Breast epithelium (tissue), 4 donors: ENCODE measurements around the gene MAPKAP1. TPM values are rescaled to one million over a fixed set of nuclear protein-coding genes. Genes with fewer than 3 reads are reported as not detected.

ENCODE experiments used
- DNase-seq, 2 donors: peaks; one replicate each; pipeline ENCODE4 v3.0.0-alpha.2; 2019; ENCODE audit warnings: low spot score in 2 of 2
- H3K27ac ChIP-seq, 2 donors: fragments of 200-600 bp; sonication (generic) in 1 of 2; one replicate each; pipeline ENCODE4 v1.5.1; 2016 to 2019; ENCODE audit warnings: mild to moderate bottlenecking in 1 of 2
- H3K27me3 ChIP-seq, 2 donors: fragments of 200-600 bp; sonication (generic) in 1 of 2; one replicate each; pipeline versions ENCODE4 v1.5.1 to v1.6.0; 2017 to 2019; ENCODE audit warnings: control low read depth in 1 of 2, mild to moderate bottlenecking in 1 of 2
- H3K36me3 ChIP-seq: fragments of 200-600 bp; one replicate; pipeline ENCODE4 v1.5.1; 2019
- H3K4me1 ChIP-seq, 2 donors: fragments of 200-600 bp; sonication (generic); one replicate each; pipeline ENCODE4 v1.5.1; 2016 to 2019; ENCODE audit warnings: control low read depth in 1 of 2
- H3K4me3 ChIP-seq, 3 donors: fragments of 200-600 bp; sonication (generic); 1 replicate in 2 of 3; 2 replicates in 1 of 3; pipeline ENCODE4 v1.5.1; 2016 to 2019; ENCODE audit warnings: mild to moderate bottlenecking in 3 of 3, moderate library complexity in 2 of 3
- H3K9me3 ChIP-seq, 2 donors: fragments of 200-600 bp; sonication (generic) in 1 of 2; one replicate each; pipeline ENCODE4 v1.5.1; 2016 to 2019; ENCODE audit warnings: control low read depth in 1 of 2
- CTCF ChIP-seq, 3 donors: fragments of 450-650 bp; IDR thresholded peaks; one replicate each; pipeline ENCODE4 v1.5.1; 2016 to 2017; ENCODE audit warnings: antibody characterized with exemption in 3 of 3, mild to moderate bottlenecking in 3 of 3, moderate library complexity in 3 of 3
- POLR2A ChIP-seq: fragments of 450-650 bp; IDR thresholded peaks from one replicate; pipeline ENCODE4 v1.6.1; 2016; ENCODE audit warnings: antibody characterized with exemption, mild to moderate bottlenecking, moderate library complexity
- POLR2AphosphoS5 ChIP-seq, 3 donors: sonication (generic); formaldehyde crosslinking; IDR thresholded peaks; one replicate each; pipeline ENCODE4 v1.6.1; 2017; ENCODE audit warnings: antibody characterized with exemption in 3 of 3
- intact Hi-C: fragments of 100-400 bp; cut with DNase I; formaldehyde crosslinking; loops from one replicate; pipeline ENCODE4 v1.15.1; 2023; ENCODE audit warnings: low total_unique reads
- total RNA-seq, 3 donors: library from RNA; depleted of rRNA; stranded (reverse); fragments of >200 nt; gene quantifications; one replicate each; pipeline ENCODE4 v1.1.0, GENCODE V29; 2016

MAPKAP1 gene
- total RNA-seq, 3 donors from 2014 or later, result 61.3 to 81.9 (median 78.6) TPM

GRCh38 chr9:125540497-125540896 is 166.5 kb downstream of the MAPKAP1 start:
- Histone ChIP-seq H3K9me3 (no peaks in the 10 kb centered on the region), H3K4me3 (no peak overlapping the region), H3K4me1 (peaks cover 0 to 14% of the 10 kb centered on the region in 2 donors), H3K27me3 (no peaks in the 10 kb centered on the region), H3K36me3 (no peaks in the 10 kb centered on the region), H3K27ac (no peak overlapping the region)
- intact Hi-C loops, result no loop called here
- no peak for DNase-seq
- TF ChIP-seq POLR2AphosphoS5 (IDR thresholded peaks at IDR 0.05) (no peak), POLR2A (no peak), CTCF (IDR thresholded peaks at IDR 0.05) (no peak)

- peak in 1 of 2 donors; percentile 40 for DNase-seq
- peaks cover 0 to 7% of the 10 kb centered on the region in 2 donors for H3K4me1 ChIP-seq
- intact Hi-C loops, result loop anchor here (10.0 kb wide), 1 partner anchor 763 kb away; the partner anchor contains the start of genes NR6A1 and OLFML2A
- TF ChIP-seq POLR2AphosphoS5 (IDR thresholded peaks at IDR 0.05) (peak in 1 of 3 donors; percentile 37), CTCF (IDR thresholded peaks at IDR 0.05) (no peak)
- peak overlapping the region; percentile 10 to 76 for H3K27ac ChIP-seq
- no peaks in the 10 kb centered on the region for H3K36me3 ChIP-seq
- H3K9me3 ChIP-seq, result no peaks in the 10 kb centered on the region
- no peaks in the 10 kb centered on the region for H3K27me3 ChIP-seq
- H3K4me3 ChIP-seq, result no peak overlapping the region
These were observed 168.9 kb downstream of the MAPKAP1 start for GRCh38 chr9:125538092-125538473.

- peak overlapping the region; percentile 70 to 76 for H3K27ac ChIP-seq
- TF ChIP-seq CTCF (IDR thresholded peaks at IDR 0.05) (no peak), POLR2AphosphoS5 (IDR thresholded peaks at IDR 0.05) (no peak), POLR2A (no peak)
- no peaks in the 10 kb centered on the region for H3K9me3 ChIP-seq
- intact Hi-C loops, result loop anchor here (10.0 kb wide), 1 partner anchor 763 kb away; the partner anchor contains the start of genes NR6A1 and OLFML2A
- no peak for DNase-seq
- no peaks in the 10 kb centered on the region for H3K36me3 ChIP-seq
- peaks cover 0 to 7% of the 10 kb centered on the region in 2 donors for H3K4me1 ChIP-seq
- no peak overlapping the region for H3K4me3 ChIP-seq
- no peaks in the 10 kb centered on the region for H3K27me3 ChIP-seq
These were observed 169.4 kb downstream of the MAPKAP1 start for GRCh38 chr9:125537442-125538091.

- no peak for DNase-seq
- H3K27ac ChIP-seq, result peak overlapping the region in 1 of 2 donors; percentile 76
- H3K4me3 ChIP-seq, result no peak overlapping the region
- H3K4me1 ChIP-seq, result peaks cover 0 to 7% of the 10 kb centered on the region in 2 donors
- TF ChIP-seq POLR2A, result no peak
- no peak for TF ChIP-seq CTCF (IDR thresholded peaks at IDR 0.05)
- TF ChIP-seq POLR2AphosphoS5 (IDR thresholded peaks at IDR 0.05), result no peak
- intact Hi-C loops, result loop anchor here (10.0 kb wide), 1 partner anchor 762 kb away; the partner anchor contains the start of genes NR6A1 and OLFML2A
- no peaks in the 10 kb centered on the region for H3K36me3 ChIP-seq
- no peaks in the 10 kb centered on the region for H3K27me3 ChIP-seq
- no peaks in the 10 kb centered on the region for H3K9me3 ChIP-seq
These were observed 170.2 kb downstream of the MAPKAP1 start for GRCh38 chr9:125536776-125537175.

GRCh38 chr9:125536167-125536772 is 170.7 kb downstream of the MAPKAP1 start:
- Histone ChIP-seq H3K4me3 (no peak overlapping the region), H3K4me1 (peaks cover 0 to 7% of the 10 kb centered on the region in 2 donors), H3K27me3 (no peaks in the 10 kb centered on the region), H3K9me3 (no peaks in the 10 kb centered on the region), H3K36me3 (no peaks in the 10 kb centered on the region), H3K27ac (no peak overlapping the region)
- DNase-seq, result peak in 1 of 2 donors; percentile 68
- no peak for TF ChIP-seq POLR2A
- no peak for TF ChIP-seq CTCF (IDR thresholded peaks at IDR 0.05)
- TF ChIP-seq POLR2AphosphoS5 (IDR thresholded peaks at IDR 0.05), result no peak
- intact Hi-C loops, result loop anchor here (10.0 kb wide), 1 partner anchor 761 kb away; the partner anchor contains the start of genes NR6A1 and OLFML2A
